H1 (cell line): ENCODE measurements around the gene MADD. TPM values are rescaled to one million over a fixed set of nuclear protein-coding genes. Genes with fewer than 3 reads are reported as not detected.

Experiments
- CTCF ChIA-PET: fragments of 300-600 bp; sonication (Branson Sonifier 250); formaldehyde crosslinking; loops from one replicate; lab custom pipeline; 2021; ENCODE audit not compliant: partially characterized antibody; lab: Charles Lee
- POLR2A ChIA-PET: fragments of 300-600 bp; sonication (Branson Sonifier 250); formaldehyde crosslinking; loops from one replicate; lab custom pipeline; 2021; ENCODE audit warnings: inconsistent platforms; ENCODE audit not compliant: partially characterized antibody; lab: Charles Lee
- DNase-seq, 2 experiments: peaks; one replicate each; pipeline versions ENCODE4 v3.0.0 to v3.0.0-alpha.2; 2010 to 2022; ENCODE audit warnings: low spot score in 2 of 2, low read depth in 1 of 2, mixed read lengths in 1 of 2
- FAIRE-seq: peaks from 2 replicates; lab custom pipeline; 2011; peaks lifted over from hg19 to GRCh38; lab: Jason Lieb, UNC
- H2AFZ ChIP-seq: 2 replicates; pipeline ENCODE4 v1.8.1; 2012; ENCODE audit warnings: low read length, inconsistent platforms
- H2AK5ac ChIP-seq: 2 replicates; pipeline ENCODE4 v1.6.1; 2013; ENCODE audit warnings: low read depth, low read length
- H2BK120ac ChIP-seq: replicated peaks from 2 replicates; pipeline ENCODE3; 2013; ENCODE audit warnings: low read depth, low read length, inconsistent platforms
- H2BK12ac ChIP-seq: 2 replicates; pipeline ENCODE4 v1.6.1; 2013; ENCODE audit warnings: low read depth, low read length
- H2BK15ac ChIP-seq: 2 replicates; pipeline ENCODE4 v1.6.1; 2013; ENCODE audit warnings: low read length
- H2BK20ac ChIP-seq: 2 replicates; pipeline ENCODE4 v1.6.1; 2013; ENCODE audit warnings: low read length
- H2BK5ac ChIP-seq: 2 replicates; pipeline ENCODE4 v1.6.1; 2013; ENCODE audit warnings: low read depth, low read length
- H3K14ac ChIP-seq: 2 replicates; pipeline ENCODE4 v1.6.1; 2013; ENCODE audit warnings: inconsistent platforms; ENCODE audit not compliant: insufficient read length
- H3K18ac ChIP-seq: 2 replicates; pipeline ENCODE4 v1.6.1; 2013; ENCODE audit warnings: low read length; ENCODE audit errors: extremely low read depth
- H3K23ac ChIP-seq: 2 replicates; pipeline ENCODE4 v1.6.1; 2013; ENCODE audit warnings: inconsistent platforms; ENCODE audit not compliant: insufficient read length
- H3K23me2 ChIP-seq: 2 replicates; pipeline ENCODE4 v1.6.1; 2013; ENCODE audit warnings: low read depth, low read length
- H3K27ac ChIP-seq: 2 replicates; pipeline ENCODE4 v1.6.1; 2011; ENCODE audit warnings: low read depth, low read length, inconsistent platforms
- H3K27me3 ChIP-seq, 4 experiments: replicated peaks in 1 of 4; 1 replicate in 1 of 4; 2 replicates in 3 of 4; pipeline versions ENCODE4 v1.6.1 to v1.8.1; 2011 to 2013; ENCODE audit warnings: low read length in 3 of 4, mild to moderate bottlenecking in 3 of 4, inconsistent platforms in 2 of 4, mixed read lengths in 2 of 4, moderate library complexity in 1 of 4; ENCODE audit not compliant: control insufficient read depth in 3 of 4, insufficient read depth in 3 of 4; ENCODE audit errors: extremely low read depth in 1 of 4
- H3K36me3 ChIP-seq, 4 experiments: 2 replicates each; pipeline versions ENCODE4 v1.6.1 to v1.8.1; 2011 to 2013; ENCODE audit warnings: mild to moderate bottlenecking in 4 of 4, low read length in 3 of 4, moderate library complexity in 2 of 4, control low read depth in 1 of 4, inconsistent platforms in 1 of 4; ENCODE audit not compliant: insufficient read depth in 4 of 4, control insufficient read depth in 2 of 4
- H3K4ac ChIP-seq: replicated peaks from 2 replicates; pipeline ENCODE3; 2013; ENCODE audit warnings: low read length, low read depth, mixed read lengths, inconsistent platforms; ENCODE audit not compliant: insufficient read length
- H3K4me1 ChIP-seq, 4 experiments: replicated peaks in 1 of 4; 1 replicate in 1 of 4; 2 replicates in 3 of 4; pipeline versions ENCODE4 v1.6.1 to v1.8.1; 2011 to 2013; ENCODE audit warnings: low read length in 3 of 4, inconsistent platforms in 2 of 4, mixed read lengths in 1 of 4; ENCODE audit not compliant: insufficient read depth in 4 of 4, control insufficient read depth in 3 of 4
- H3K4me2 ChIP-seq, 2 experiments: 2 replicates each; pipeline versions ENCODE4 v1.6.1 to v1.8.1; 2011 to 2013; ENCODE audit warnings: low read depth in 2 of 2, low read length in 2 of 2, control low read depth in 1 of 2, inconsistent platforms in 1 of 2, mild to moderate bottlenecking in 1 of 2; ENCODE audit not compliant: insufficient read depth in 1 of 2
- H3K4me3 ChIP-seq, 4 experiments: fragments of 200-600, 300-600 bp in 1 of 4; sonication (generic), shearing (Covaris generic), sonication (Bioruptor Twin) in 1 of 4; 2 replicates each; pipeline versions ENCODE4 v1.5.1 to v1.8.1; 2011 to 2016; ENCODE audit warnings: low read length in 4 of 4, low read depth in 3 of 4, control low read depth in 2 of 4, inconsistent platforms in 2 of 4, mild to moderate bottlenecking in 2 of 4, mixed read lengths in 1 of 4, moderate library complexity in 1 of 4; ENCODE audit not compliant: insufficient read depth in 2 of 4; ENCODE audit errors: extremely low read depth in 1 of 4
- H3K56ac ChIP-seq: replicated peaks from 2 replicates; pipeline ENCODE3; 2013; ENCODE audit warnings: low read depth, mild to moderate bottlenecking, mixed read lengths, low read length, inconsistent platforms; ENCODE audit not compliant: insufficient read length
- H3K79me1 ChIP-seq: 2 replicates; pipeline ENCODE4 v1.6.1; 2013; ENCODE audit warnings: low read depth, low read length, control low read depth
- H3K79me2 ChIP-seq, 2 experiments: 2 replicates each; pipeline versions ENCODE4 v1.6.1 to v1.8.1; 2012 to 2013; ENCODE audit warnings: low read length in 2 of 2, mild to moderate bottlenecking in 2 of 2, inconsistent platforms in 1 of 2; ENCODE audit not compliant: insufficient read depth in 2 of 2, control insufficient read depth in 1 of 2
- H3K9ac ChIP-seq, 4 experiments: replicated peaks in 1 of 4; 1 replicate in 1 of 4; 2 replicates in 3 of 4; pipeline versions ENCODE4 v1.6.1 to v1.8.1; 2011 to 2013; ENCODE audit warnings: low read depth in 3 of 4, low read length in 3 of 4, control low read depth in 2 of 4, mild to moderate bottlenecking in 2 of 4, moderate library complexity in 2 of 4, inconsistent platforms in 1 of 4; ENCODE audit errors: extremely low read depth in 1 of 4
- H3K9me3 ChIP-seq, 2 experiments: 2 replicates each; pipeline versions ENCODE4 v1.6.1 to v1.8.1; 2012 to 2013; ENCODE audit warnings: mild to moderate bottlenecking in 2 of 2, moderate library complexity in 2 of 2, control low read depth in 1 of 2, inconsistent platforms in 1 of 2, low read depth in 1 of 2, low read length in 1 of 2, mixed read lengths in 1 of 2; ENCODE audit not compliant: insufficient read depth in 2 of 2
- H4K20me1 ChIP-seq, 2 experiments: replicated peaks in 1 of 2; 2 replicates each; pipeline versions ENCODE3 to v1.8.1; 2011 to 2013; ENCODE audit warnings: inconsistent platforms in 2 of 2, low read length in 2 of 2, mild to moderate bottlenecking in 1 of 2; ENCODE audit not compliant: insufficient read depth in 2 of 2, control insufficient read depth in 1 of 2
- H4K5ac ChIP-seq: 2 replicates; pipeline ENCODE4 v1.6.1; 2013; ENCODE audit warnings: low read length, low read depth, mixed read lengths, inconsistent platforms; ENCODE audit not compliant: insufficient read length
- H4K8ac ChIP-seq: 2 replicates; pipeline ENCODE4 v1.8.0; 2013; ENCODE audit warnings: mild to moderate bottlenecking, moderate library complexity, low read length, inconsistent platforms; ENCODE audit not compliant: insufficient read depth; ENCODE audit errors: extremely low read depth
- H4K91ac ChIP-seq: replicated peaks from 2 replicates; pipeline ENCODE3; 2013; ENCODE audit warnings: low read length, mixed read lengths, inconsistent platforms; ENCODE audit not compliant: insufficient read length
- ATF2 ChIP-seq: IDR thresholded peaks from 2 replicates; pipeline ENCODE4 v1.6.1; 2012; ENCODE audit warnings: low read length, inconsistent platforms
- BCL11A ChIP-seq, 2 experiments: IDR thresholded peaks; one replicate each; pipeline ENCODE4 v1.6.1; 2011; ENCODE audit warnings: low read depth in 2 of 2, low read length in 2 of 2, mild to moderate bottlenecking in 2 of 2
- CEBPB ChIP-seq: IDR thresholded peaks from 2 replicates; pipeline ENCODE4 v1.6.1; 2012; ENCODE audit warnings: low read depth, low read length
- CHD2 ChIP-seq: IDR thresholded peaks from 2 replicates; pipeline ENCODE4 v1.6.1; 2012; ENCODE audit warnings: low read length, improper control_type of control experiment
- CREB1 ChIP-seq: IDR thresholded peaks from 2 replicates; pipeline ENCODE4 v1.6.1; 2012; ENCODE audit warnings: inconsistent platforms
- CTBP2 ChIP-seq: IDR thresholded peaks from 2 replicates; pipeline ENCODE4 v1.7.0; 2011; ENCODE audit warnings: borderline replicate concordance, mild to moderate bottlenecking, moderate library complexity, mixed read lengths, low read length; ENCODE audit not compliant: insufficient read depth, insufficient read length
- EP300 ChIP-seq, 2 experiments: IDR thresholded peaks; 1 replicate in 1 of 2; 2 replicates in 1 of 2; pipeline ENCODE4 v1.6.1; 2011 to 2012; ENCODE audit warnings: low read depth in 2 of 2, low read length in 2 of 2, mild to moderate bottlenecking in 2 of 2, borderline replicate concordance in 1 of 2, inconsistent platforms in 1 of 2, moderate library complexity in 1 of 2
- FOSL1 ChIP-seq: IDR thresholded peaks from 2 replicates; pipeline ENCODE4 v1.6.1; 2011; ENCODE audit warnings: mild to moderate bottlenecking, low read depth, low read length, moderate library complexity; ENCODE audit not compliant: insufficient read depth
- JUN ChIP-seq: IDR thresholded peaks from 2 replicates; pipeline ENCODE4 v1.6.1; 2011; ENCODE audit warnings: low read depth, mild to moderate bottlenecking, improper control_type of control experiment, low read length
- KDM4A ChIP-seq: IDR thresholded peaks from one replicate; pipeline ENCODE4 v1.7.1; 2012; ENCODE audit warnings: low read depth, mild to moderate bottlenecking, moderate library complexity, low read length, inconsistent platforms; ENCODE audit not compliant: severe bottlenecking
- RNF2 ChIP-seq: fragments of 200-900, 300-1000 bp; sonication (generic); IDR thresholded peaks from 2 replicates; pipeline ENCODE4 v1.7.1; 2016; ENCODE audit warnings: borderline replicate concordance, low read depth, mild to moderate bottlenecking, antibody characterized with exemption, low read length; ENCODE audit not compliant: poor library complexity, severe bottlenecking; ENCODE audit errors: missing control alignments
- SAP30 ChIP-seq: fragments of 300-600 bp; sonication (generic); IDR thresholded peaks from 2 replicates; pipeline ENCODE4 v1.7.1; 2012; ENCODE audit warnings: low read length, moderate library complexity, mild to moderate bottlenecking, inconsistent platforms; ENCODE audit not compliant: insufficient read depth, insufficient replicate concordance
- WGBS, 2 experiments: shearing (Covaris generic) in 1 of 2; methylation state at CpG; one replicate each; pipeline versions ENCODE4 v1.1.6 to v1.1.7; 2013 to 2015; ENCODE audit warnings: low lambda C conversion rate in 2 of 2, mixed read lengths in 2 of 2, inconsistent platforms in 1 of 2, low coverage in 1 of 2, missing lambda C conversion rate in 1 of 2; ENCODE audit not compliant: insufficient replicate concordance in 2 of 2, insufficient coverage in 1 of 2, insufficient read length in 1 of 2; ENCODE audit errors: extremely low coverage in 1 of 2, missing lambda C conversion rate in 1 of 2; 5-methylcytosine and 5-hydroxymethylcytosine counted together
- polyA plus RNA-seq, 7 experiments: library from polyadenylated mRNA; depleted of rRNA in 3 of 7; stranded (reverse) in 5 of 7; unstranded in 2 of 7; fragments of >200 nt in 5 of 7; fragments of 200-250 nt in 2 of 7; gene quantifications; 1 replicate in 5 of 7; 2 replicates in 1 of 7; 4 replicates in 1 of 7; pipeline versions ENCODE4 v1.2.1 to v1.2.3, GENCODE V29; 2011 to 2013; ENCODE audit warnings: missing spikeins in 2 of 7, mixed read lengths in 2 of 7
- total RNA-seq: library from RNA; stranded (reverse); fragmentation: NEBNext Ultra II Directional; extraction: Animal tissue kit (Norgen Biotek cat#: 25700); gene quantifications from 2 replicates; pipeline ENCODE4 v1.2.1, GENCODE V29; 2021

Gene MADD
- total and polyA plus RNA-seq, 2 of the 8 experiments (the other 6 are each of a cell fraction or from before 2014, with no cell fraction given), result 32.5 to 45.4 TPM

GRCh38 chr11:47306484-47306844 lies 36.5 kb downstream of the MADD start:
- WGBS, 2 experiments, result 21% methylated on average over 1 of the region's 1 CpG; no CpG with 5 or more reads in 1 of the 2 experiments
- no peaks in the 10 kb centered on the region for H3K79me2 ChIP-seq
- no peak overlapping the region for H3K4me2 ChIP-seq
- H4K91ac ChIP-seq, result no peak overlapping the region
- no peak overlapping the region for H3K18ac ChIP-seq
- no peak overlapping the region for H4K5ac ChIP-seq
- no peak overlapping the region for H2AK5ac ChIP-seq
- ChIA-PET CTCF (interaction anchor here (0.7 to 1.6 kb wide), 7 partner anchors 18 to 145 kb away, joined by 3 to 5 read pairs (median 3); no protein-coding TSS in a partner anchor), POLR2A (interaction anchor here (1.2 kb wide), 1 partner anchor 11 kb away, joined by 4 read pairs; no protein-coding TSS in a partner anchor)
- H2BK120ac ChIP-seq, result no peak overlapping the region
- DNase-seq, result no peak
- no peak overlapping the region for H2BK15ac ChIP-seq
- peaks cover 0 to 4% of the 10 kb centered on the region in 2 experiments for H4K20me1 ChIP-seq
- H3K14ac ChIP-seq, result no peak overlapping the region
- H3K23ac ChIP-seq, result no peak overlapping the region
- no peaks in the 10 kb centered on the region for H3K4me1 ChIP-seq
- H2BK20ac ChIP-seq, result no peak overlapping the region
- no peak overlapping the region for H2AFZ ChIP-seq
- no peak overlapping the region for H2BK5ac ChIP-seq
- H3K9me3 ChIP-seq, result no peaks in the 10 kb centered on the region
- no peaks in the 10 kb centered on the region; the same call in 1 of the 2 replicates for H3K79me1 ChIP-seq
- no peak for FAIRE-seq
- H3K23me2 ChIP-seq, result no peaks in the 10 kb centered on the region
- H3K9ac ChIP-seq, result no peak overlapping the region
- H3K4me3 ChIP-seq, result no peak overlapping the region
- no peak overlapping the region for H2BK12ac ChIP-seq
- H3K27me3 ChIP-seq, result no peaks in the 10 kb centered on the region
- H3K4ac ChIP-seq, result no peak overlapping the region
- H3K56ac ChIP-seq, result no peak overlapping the region
- peaks cover 4 to 30% (median 13%) of the 10 kb centered on the region in 4 experiments for H3K36me3 ChIP-seq
- no peak overlapping the region for H4K8ac ChIP-seq
- H3K27ac ChIP-seq, result no peak overlapping the region
- TF ChIP-seq ATF2 (no peak), JUN (no peak), RNF2 (no peak), EP300 (IDR thresholded peaks at IDR 0.05; ENCODE audit: borderline replicate concordance in 1 of 2, low read depth in 2 of 2, low read length in 2 of 2) (no peak), CEBPB (no peak), CHD2 (no peak), FOSL1 (no peak), SAP30 (no peak), CTBP2 (no peak), CREB1 (no peak), BCL11A (IDR thresholded peaks at IDR 0.05; ENCODE audit: low read depth in 2 of 2, low read length in 2 of 2) (no peak), KDM4A (no peak)
